ENCODE results near the gene TMEM17.
A peak's percentile ranks its signal among the peaks of the same experiment; 100 is the strongest.

Gene TMEM17

GRCh38 chr2:62498739-62499138 is 7.3 kb downstream of the TMEM17 start:
- Mint-ChIP-seq H3K9me3 (no peaks in the 10 kb centered on the region), H3K4me3 (no peak overlapping the region), H3K27me3 (no peaks in the 10 kb centered on the region), H3K4me1 (no peaks in the 10 kb centered on the region), H3K36me3 (no peaks in the 10 kb centered on the region), H3K27ac (no peak overlapping the region)
- no peak for ATAC-seq (replicated peaks)
- DNase-seq = no peak

- Mint-ChIP-seq H3K9me3 (no peaks in the 10 kb centered on the region), H3K27ac (no peak overlapping the region), H3K36me3 (no peaks in the 10 kb centered on the region), H3K4me1 (no peaks in the 10 kb centered on the region), H3K4me3 (no peak overlapping the region), H3K27me3 (no peaks in the 10 kb centered on the region)
- DNase-seq (no peak), ATAC-seq (replicated peaks) (no peak)
Measured at GRCh38 chr2:62495761-62496160, 10.2 kb downstream of the TMEM17 start.

- Mint-ChIP-seq H3K4me3 (no peak overlapping the region), H3K4me1 (no peaks in the 10 kb centered on the region), H3K27me3 (no peaks in the 10 kb centered on the region), H3K27ac (no peak overlapping the region), H3K9me3 (no peaks in the 10 kb centered on the region), H3K36me3 (no peaks in the 10 kb centered on the region)
- ATAC-seq (replicated peaks) (no peak), DNase-seq (no peak)
Measured at GRCh38 chr2:62492048-62492447, 13.9 kb downstream of the TMEM17 start.

GRCh38 chr2:62489702-62490101 is 16.3 kb downstream of the TMEM17 start:
- no peaks in the 10 kb centered on the region for H3K4me1 Mint-ChIP-seq

GRCh38 chr2:62489162-62489561 is 16.8 kb downstream of the TMEM17 start:
- no peak overlapping the region for H3K4me3 Mint-ChIP-seq
- no peak overlapping the region for H3K27ac Mint-ChIP-seq
- no peaks in the 10 kb centered on the region for H3K4me1 Mint-ChIP-seq
- H3K9me3 Mint-ChIP-seq = no peaks in the 10 kb centered on the region
- no peak for DNase-seq
- no peaks in the 10 kb centered on the region for H3K27me3 Mint-ChIP-seq
- H3K36me3 Mint-ChIP-seq = no peaks in the 10 kb centered on the region
- ATAC-seq (replicated peaks) = no peak

More at GRCh38 chr2:62489702-62490101, 16.3 kb downstream of the TMEM17 start:
- no peak overlapping the region for H3K4me3 Mint-ChIP-seq
- no peak overlapping the region for H3K27ac Mint-ChIP-seq
- H3K27me3 Mint-ChIP-seq = no peaks in the 10 kb centered on the region
- DNase-seq (no peak), ATAC-seq (replicated peaks) (no peak)
- H3K36me3 Mint-ChIP-seq = no peaks in the 10 kb centered on the region
- no peaks in the 10 kb centered on the region for H3K9me3 Mint-ChIP-seq

- Mint-ChIP-seq H3K9me3 (no peaks in the 10 kb centered on the region), H3K4me1 (no peaks in the 10 kb centered on the region), H3K4me3 (no peak overlapping the region), H3K36me3 (no peaks in the 10 kb centered on the region), H3K27me3 (no peaks in the 10 kb centered on the region), H3K27ac (no peak overlapping the region)
- no peak for DNase-seq
- ATAC-seq (replicated peaks) = no peak
Measured at GRCh38 chr2:62486439-62486765, 19.6 kb downstream of the TMEM17 start.

GRCh38 chr2:62485761-62486438 is 20.1 kb downstream of the TMEM17 start:
- H3K4me3 Mint-ChIP-seq = no peak overlapping the region

GRCh38 chr2:62482558-62483352 is 23.2 kb downstream of the TMEM17 start:
- Mint-ChIP-seq H3K4me1 (no peaks in the 10 kb centered on the region), H3K9me3 (no peaks in the 10 kb centered on the region), H3K27me3 (peaks cover 0 to 5% of the 10 kb centered on the region in 2 donors), H3K4me3 (no peak overlapping the region), H3K27ac (no peak overlapping the region), H3K36me3 (no peaks in the 10 kb centered on the region)
- ATAC-seq (replicated peaks) = no peak
- no peak for DNase-seq

More at GRCh38 chr2:62485761-62486438, 20.1 kb downstream of the TMEM17 start:
- DNase-seq = no peak
- Mint-ChIP-seq H3K9me3 (no peaks in the 10 kb centered on the region), H3K27me3 (no peaks in the 10 kb centered on the region), H3K4me1 (no peaks in the 10 kb centered on the region), H3K36me3 (no peaks in the 10 kb centered on the region), H3K27ac (no peak overlapping the region)
- no peak for ATAC-seq (replicated peaks)

GRCh38 chr2:62479917-62480316 is 26.1 kb downstream of the TMEM17 start:
- no peaks in the 10 kb centered on the region for H3K9me3 Mint-ChIP-seq
- no peak overlapping the region for H3K27ac Mint-ChIP-seq
- DNase-seq = no peak
- ATAC-seq (replicated peaks) = no peak
- H3K4me1 Mint-ChIP-seq = peaks cover 7 to 9% of the 10 kb centered on the region in 2 donors
- peaks cover 15 to 21% of the 10 kb centered on the region in 2 donors for H3K27me3 Mint-ChIP-seq
- no peak overlapping the region for H3K4me3 Mint-ChIP-seq
- no peaks in the 10 kb centered on the region for H3K36me3 Mint-ChIP-seq

- ATAC-seq (replicated peaks) (no peak), DNase-seq (no peak)
- peaks cover 20 to 28% of the 10 kb centered on the region in 2 donors for H3K27me3 Mint-ChIP-seq
- no peaks in the 10 kb centered on the region for H3K36me3 Mint-ChIP-seq
- H3K27ac Mint-ChIP-seq = no peak overlapping the region
- no peak overlapping the region for H3K4me3 Mint-ChIP-seq
- peaks cover 8 to 16% of the 10 kb centered on the region in 2 donors for H3K4me1 Mint-ChIP-seq
- no peaks in the 10 kb centered on the region for H3K9me3 Mint-ChIP-seq
Measured at GRCh38 chr2:62478093-62478580, 27.9 kb downstream of the TMEM17 start.

GRCh38 chr2:62477573-62477972 is 28.4 kb downstream of the TMEM17 start:
- no peak overlapping the region for H3K4me3 Mint-ChIP-seq
- H3K36me3 Mint-ChIP-seq = no peaks in the 10 kb centered on the region
- no peaks in the 10 kb centered on the region for H3K9me3 Mint-ChIP-seq
- peaks cover 20 to 29% of the 10 kb centered on the region in 2 donors for H3K27me3 Mint-ChIP-seq
- DNase-seq (no peak), ATAC-seq (replicated peaks) (no peak)
- H3K4me1 Mint-ChIP-seq = peaks cover 8 to 16% of the 10 kb centered on the region in 2 donors
- H3K27ac Mint-ChIP-seq = no peak overlapping the region

- Mint-ChIP-seq H3K27me3 (peaks cover 20 to 37% of the 10 kb centered on the region in 2 donors), H3K9me3 (no peaks in the 10 kb centered on the region), H3K36me3 (no peaks in the 10 kb centered on the region), H3K4me1 (peaks cover 8 to 16% of the 10 kb centered on the region in 2 donors), H3K27ac (no peak overlapping the region), H3K4me3 (peak overlapping the region; percentile 25 to 59)
- ATAC-seq (replicated peaks) (peak; percentile 60 to 64), DNase-seq (no peak)
Measured at GRCh38 chr2:62475172-62476011, 30.6 kb downstream of the TMEM17 start.

GRCh38 chr2:62474176-62474575 is 31.8 kb downstream of the TMEM17 start:
- no peak for ATAC-seq (replicated peaks)
- H3K4me3 Mint-ChIP-seq = no peak overlapping the region
- H3K27me3 Mint-ChIP-seq = peaks cover 20 to 33% of the 10 kb centered on the region in 2 donors
- H3K9me3 Mint-ChIP-seq = no peaks in the 10 kb centered on the region
- peaks cover 8 to 16% of the 10 kb centered on the region in 2 donors for H3K4me1 Mint-ChIP-seq
- no peaks in the 10 kb centered on the region for H3K36me3 Mint-ChIP-seq
- no peak for DNase-seq
- no peak overlapping the region for H3K27ac Mint-ChIP-seq

GRCh38 chr2:62473246-62473827 is 32.7 kb downstream of the TMEM17 start:
- no peaks in the 10 kb centered on the region for H3K36me3 Mint-ChIP-seq
- no peak for DNase-seq
- no peak for ATAC-seq (replicated peaks)
- H3K27me3 Mint-ChIP-seq = peaks cover 20 to 33% of the 10 kb centered on the region in 2 donors
- H3K27ac Mint-ChIP-seq = no peak overlapping the region
- H3K9me3 Mint-ChIP-seq = no peaks in the 10 kb centered on the region
- no peak overlapping the region for H3K4me3 Mint-ChIP-seq
- H3K4me1 Mint-ChIP-seq = peaks cover 8 to 16% of the 10 kb centered on the region in 2 donors

All from stimulated activated naive B cell treated with anti-CD40 and anti-IgM and Interleukin-4, amounts not matched to agents 10 μg/mL and 1 μg/mL and 100 μg/mL, for 72 hours (primary cell).